H1 (cell line): ENCODE data around the gene LGI4. TPM values are rescaled to one million over a fixed set of nuclear protein-coding genes. Genes with fewer than 3 reads are reported as not detected.

Experiments
- CTCF ChIA-PET: fragments of 300-600 bp; sonication (Branson Sonifier 250); formaldehyde crosslinking; loops from one replicate; lab custom pipeline; 2021; ENCODE audit not compliant: partially characterized antibody; lab: Charles Lee
- POLR2A ChIA-PET: fragments of 300-600 bp; sonication (Branson Sonifier 250); formaldehyde crosslinking; loops from one replicate; lab custom pipeline; 2021; ENCODE audit warnings: inconsistent platforms; ENCODE audit not compliant: partially characterized antibody; lab: Charles Lee
- DNase-seq, 2 experiments: peaks; one replicate each; pipeline versions ENCODE4 v3.0.0 to v3.0.0-alpha.2; 2010 to 2022; ENCODE audit warnings: low spot score in 2 of 2, low read depth in 1 of 2, mixed read lengths in 1 of 2
- FAIRE-seq: peaks from 2 replicates; lab custom pipeline; 2011; peaks lifted over from hg19 to GRCh38; lab: Jason Lieb, UNC
- H2AFZ ChIP-seq: 2 replicates; pipeline ENCODE4 v1.8.1; 2012; ENCODE audit warnings: low read length, inconsistent platforms
- H2AK5ac ChIP-seq: 2 replicates; pipeline ENCODE4 v1.6.1; 2013; ENCODE audit warnings: low read depth, low read length
- H2BK120ac ChIP-seq: replicated peaks from 2 replicates; pipeline ENCODE3; 2013; ENCODE audit warnings: low read depth, low read length, inconsistent platforms
- H2BK12ac ChIP-seq: 2 replicates; pipeline ENCODE4 v1.6.1; 2013; ENCODE audit warnings: low read depth, low read length
- H2BK15ac ChIP-seq: 2 replicates; pipeline ENCODE4 v1.6.1; 2013; ENCODE audit warnings: low read length
- H2BK20ac ChIP-seq: 2 replicates; pipeline ENCODE4 v1.6.1; 2013; ENCODE audit warnings: low read length
- H2BK5ac ChIP-seq: 2 replicates; pipeline ENCODE4 v1.6.1; 2013; ENCODE audit warnings: low read depth, low read length
- H3K14ac ChIP-seq: 2 replicates; pipeline ENCODE4 v1.6.1; 2013; ENCODE audit warnings: inconsistent platforms; ENCODE audit not compliant: insufficient read length
- H3K18ac ChIP-seq: 2 replicates; pipeline ENCODE4 v1.6.1; 2013; ENCODE audit warnings: low read length; ENCODE audit errors: extremely low read depth
- H3K23ac ChIP-seq: 2 replicates; pipeline ENCODE4 v1.6.1; 2013; ENCODE audit warnings: inconsistent platforms; ENCODE audit not compliant: insufficient read length
- H3K23me2 ChIP-seq: 2 replicates; pipeline ENCODE4 v1.6.1; 2013; ENCODE audit warnings: low read depth, low read length
- H3K27ac ChIP-seq: 2 replicates; pipeline ENCODE4 v1.6.1; 2011; ENCODE audit warnings: low read depth, low read length, inconsistent platforms
- H3K27me3 ChIP-seq, 4 experiments: replicated peaks in 1 of 4; 1 replicate in 1 of 4; 2 replicates in 3 of 4; pipeline versions ENCODE4 v1.6.1 to v1.8.1; 2011 to 2013; ENCODE audit warnings: low read length in 3 of 4, mild to moderate bottlenecking in 3 of 4, inconsistent platforms in 2 of 4, mixed read lengths in 2 of 4, moderate library complexity in 1 of 4; ENCODE audit not compliant: control insufficient read depth in 3 of 4, insufficient read depth in 3 of 4; ENCODE audit errors: extremely low read depth in 1 of 4
- H3K36me3 ChIP-seq, 4 experiments: 2 replicates each; pipeline versions ENCODE4 v1.6.1 to v1.8.1; 2011 to 2013; ENCODE audit warnings: mild to moderate bottlenecking in 4 of 4, low read length in 3 of 4, moderate library complexity in 2 of 4, control low read depth in 1 of 4, inconsistent platforms in 1 of 4; ENCODE audit not compliant: insufficient read depth in 4 of 4, control insufficient read depth in 2 of 4
- H3K4ac ChIP-seq: replicated peaks from 2 replicates; pipeline ENCODE3; 2013; ENCODE audit warnings: low read length, low read depth, mixed read lengths, inconsistent platforms; ENCODE audit not compliant: insufficient read length
- H3K4me1 ChIP-seq, 4 experiments: replicated peaks in 1 of 4; 1 replicate in 1 of 4; 2 replicates in 3 of 4; pipeline versions ENCODE4 v1.6.1 to v1.8.1; 2011 to 2013; ENCODE audit warnings: low read length in 3 of 4, inconsistent platforms in 2 of 4, mixed read lengths in 1 of 4; ENCODE audit not compliant: insufficient read depth in 4 of 4, control insufficient read depth in 3 of 4
- H3K4me2 ChIP-seq, 2 experiments: 2 replicates each; pipeline versions ENCODE4 v1.6.1 to v1.8.1; 2011 to 2013; ENCODE audit warnings: low read depth in 2 of 2, low read length in 2 of 2, control low read depth in 1 of 2, inconsistent platforms in 1 of 2, mild to moderate bottlenecking in 1 of 2; ENCODE audit not compliant: insufficient read depth in 1 of 2
- H3K4me3 ChIP-seq, 4 experiments: fragments of 200-600, 300-600 bp in 1 of 4; sonication (generic), shearing (Covaris generic), sonication (Bioruptor Twin) in 1 of 4; 2 replicates each; pipeline versions ENCODE4 v1.5.1 to v1.8.1; 2011 to 2016; ENCODE audit warnings: low read length in 4 of 4, low read depth in 3 of 4, control low read depth in 2 of 4, inconsistent platforms in 2 of 4, mild to moderate bottlenecking in 2 of 4, mixed read lengths in 1 of 4, moderate library complexity in 1 of 4; ENCODE audit not compliant: insufficient read depth in 2 of 4; ENCODE audit errors: extremely low read depth in 1 of 4
- H3K56ac ChIP-seq: replicated peaks from 2 replicates; pipeline ENCODE3; 2013; ENCODE audit warnings: low read depth, mild to moderate bottlenecking, mixed read lengths, low read length, inconsistent platforms; ENCODE audit not compliant: insufficient read length
- H3K79me1 ChIP-seq: 2 replicates; pipeline ENCODE4 v1.6.1; 2013; ENCODE audit warnings: low read depth, low read length, control low read depth
- H3K79me2 ChIP-seq, 2 experiments: 2 replicates each; pipeline versions ENCODE4 v1.6.1 to v1.8.1; 2012 to 2013; ENCODE audit warnings: low read length in 2 of 2, mild to moderate bottlenecking in 2 of 2, inconsistent platforms in 1 of 2; ENCODE audit not compliant: insufficient read depth in 2 of 2, control insufficient read depth in 1 of 2
- H3K9ac ChIP-seq, 4 experiments: replicated peaks in 1 of 4; 1 replicate in 1 of 4; 2 replicates in 3 of 4; pipeline versions ENCODE4 v1.6.1 to v1.8.1; 2011 to 2013; ENCODE audit warnings: low read depth in 3 of 4, low read length in 3 of 4, control low read depth in 2 of 4, mild to moderate bottlenecking in 2 of 4, moderate library complexity in 2 of 4, inconsistent platforms in 1 of 4; ENCODE audit errors: extremely low read depth in 1 of 4
- H3K9me3 ChIP-seq, 2 experiments: 2 replicates each; pipeline versions ENCODE4 v1.6.1 to v1.8.1; 2012 to 2013; ENCODE audit warnings: mild to moderate bottlenecking in 2 of 2, moderate library complexity in 2 of 2, control low read depth in 1 of 2, inconsistent platforms in 1 of 2, low read depth in 1 of 2, low read length in 1 of 2, mixed read lengths in 1 of 2; ENCODE audit not compliant: insufficient read depth in 2 of 2
- H4K20me1 ChIP-seq, 2 experiments: replicated peaks in 1 of 2; 2 replicates each; pipeline versions ENCODE3 to v1.8.1; 2011 to 2013; ENCODE audit warnings: inconsistent platforms in 2 of 2, low read length in 2 of 2, mild to moderate bottlenecking in 1 of 2; ENCODE audit not compliant: insufficient read depth in 2 of 2, control insufficient read depth in 1 of 2
- H4K5ac ChIP-seq: 2 replicates; pipeline ENCODE4 v1.6.1; 2013; ENCODE audit warnings: low read length, low read depth, mixed read lengths, inconsistent platforms; ENCODE audit not compliant: insufficient read length
- H4K8ac ChIP-seq: 2 replicates; pipeline ENCODE4 v1.8.0; 2013; ENCODE audit warnings: mild to moderate bottlenecking, moderate library complexity, low read length, inconsistent platforms; ENCODE audit not compliant: insufficient read depth; ENCODE audit errors: extremely low read depth
- H4K91ac ChIP-seq: replicated peaks from 2 replicates; pipeline ENCODE3; 2013; ENCODE audit warnings: low read length, mixed read lengths, inconsistent platforms; ENCODE audit not compliant: insufficient read length
- KDM1A ChIP-seq: fragments of 200-600, 300-600 bp; sonication (generic); IDR thresholded peaks from 2 replicates; pipeline ENCODE4 v1.7.1; 2016; ENCODE audit warnings: mild to moderate bottlenecking, low read length, borderline replicate concordance
- WGBS, 2 experiments: shearing (Covaris generic) in 1 of 2; methylation state at CpG; one replicate each; pipeline versions ENCODE4 v1.1.6 to v1.1.7; 2013 to 2015; ENCODE audit warnings: low lambda C conversion rate in 2 of 2, mixed read lengths in 2 of 2, inconsistent platforms in 1 of 2, low coverage in 1 of 2, missing lambda C conversion rate in 1 of 2; ENCODE audit not compliant: insufficient replicate concordance in 2 of 2, insufficient coverage in 1 of 2, insufficient read length in 1 of 2; ENCODE audit errors: extremely low coverage in 1 of 2, missing lambda C conversion rate in 1 of 2; 5-methylcytosine and 5-hydroxymethylcytosine counted together
- polyA plus RNA-seq, 7 experiments: library from polyadenylated mRNA; depleted of rRNA in 3 of 7; stranded (reverse) in 5 of 7; unstranded in 2 of 7; fragments of >200 nt in 5 of 7; fragments of 200-250 nt in 2 of 7; gene quantifications; 1 replicate in 5 of 7; 2 replicates in 1 of 7; 4 replicates in 1 of 7; pipeline versions ENCODE4 v1.2.1 to v1.2.3, GENCODE V29; 2011 to 2013; ENCODE audit warnings: missing spikeins in 2 of 7, mixed read lengths in 2 of 7
- total RNA-seq: library from RNA; stranded (reverse); fragmentation: NEBNext Ultra II Directional; extraction: Animal tissue kit (Norgen Biotek cat#: 25700); gene quantifications from 2 replicates; pipeline ENCODE4 v1.2.1, GENCODE V29; 2021

LGI4 gene
- total and polyA plus RNA-seq, 2 of the 8 experiments (the other 6 are each of a cell fraction or from before 2014, with no cell fraction given), result 2.0 to 8.2 TPM

GRCh38 chr19:35106898-35107541, 27.8 kb downstream of the LGI4 start:
- Histone ChIP-seq H3K27ac (no peak overlapping the region), H4K20me1 (peaks cover 0 to 7% of the 10 kb centered on the region in 2 experiments), H3K4me1 (peaks cover 0 to 4% (median 1%) of the 10 kb centered on the region in 4 experiments; a peak in 2 of 7 replicates), H2BK12ac (no peak overlapping the region), H2BK5ac (no peak overlapping the region), H4K8ac (no peak overlapping the region), H2BK20ac (no peak overlapping the region), H3K18ac (no peak overlapping the region), H3K4me2 (no peak overlapping the region), H3K23me2 (peaks cover 7% of the 10 kb centered on the region; the same call in 1 of the 2 replicates), H3K9me3 (no peaks in the 10 kb centered on the region), H3K79me2 (no peaks in the 10 kb centered on the region), H4K91ac (no peak overlapping the region), H2AFZ (no peak overlapping the region), H3K36me3 (no peaks in the 10 kb centered on the region), H3K56ac (no peak overlapping the region), H3K14ac (no peak overlapping the region), H3K23ac (no peak overlapping the region), H3K27me3 (no peaks in the 10 kb centered on the region; a peak in 1 of 7 replicates), H3K4me3 (no peak overlapping the region), H3K79me1 (no peaks in the 10 kb centered on the region), H2AK5ac (no peak overlapping the region), H4K5ac (no peak overlapping the region), H3K4ac (no peak overlapping the region), H2BK120ac (no peak overlapping the region), H2BK15ac (no peak overlapping the region), H3K9ac (no peak overlapping the region)
- 56% methylated on average over 2 of the region's 2 CpGs; no CpG with 5 or more reads in 1 of the 2 experiments for WGBS, 2 experiments
- ChIA-PET CTCF (interaction anchor here (1.0 to 1.7 kb wide), 5 partner anchors 17 to 268 kb away, joined by 3 to 5 read pairs (median 3); partner anchors contain the start of gene LGI4), POLR2A (interaction anchor here (1.7 kb wide), 1 partner anchor 9 kb away, joined by 4 read pairs; no protein-coding TSS in a partner anchor)
- DNase-seq, result no peak
- no peak for FAIRE-seq
- TF ChIP-seq KDM1A, result 0 out of 2 replicates have a peak, but pooled peaks have one; percentile 18
